ENCODE data around the gene HMG20A.
A peak's percentile ranks its signal among the peaks of the same experiment; 100 is the strongest.

HMG20A gene

GRCh38 chr15:77479015-77479414 lies 58.3 kb downstream of the HMG20A start:
- DNase-seq = no peak

- DNase-seq = no peak
Measured at GRCh38 chr15:77480859-77481633, 60.4 kb downstream of the HMG20A start.

DNA sequence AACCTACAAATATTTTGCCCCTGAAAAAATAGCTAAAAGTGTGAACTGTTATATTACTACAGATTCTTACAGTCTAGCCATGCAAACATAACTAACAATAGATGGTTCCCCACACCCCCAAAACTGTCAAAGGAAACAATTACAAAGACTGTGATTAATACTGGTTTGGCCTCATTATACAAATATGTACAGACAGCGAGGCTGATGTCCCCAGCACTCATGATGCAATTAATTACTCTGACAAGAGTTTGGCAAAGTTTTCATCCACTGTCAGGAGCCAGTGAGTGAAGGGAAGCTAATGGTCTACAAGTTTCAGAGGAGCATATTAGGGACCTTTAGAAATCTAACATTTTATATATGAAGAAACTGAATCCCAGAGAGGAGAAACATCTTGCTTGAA lies 61.0 kb downstream of the HMG20A start:
- no peak for DNase-seq

DNA sequence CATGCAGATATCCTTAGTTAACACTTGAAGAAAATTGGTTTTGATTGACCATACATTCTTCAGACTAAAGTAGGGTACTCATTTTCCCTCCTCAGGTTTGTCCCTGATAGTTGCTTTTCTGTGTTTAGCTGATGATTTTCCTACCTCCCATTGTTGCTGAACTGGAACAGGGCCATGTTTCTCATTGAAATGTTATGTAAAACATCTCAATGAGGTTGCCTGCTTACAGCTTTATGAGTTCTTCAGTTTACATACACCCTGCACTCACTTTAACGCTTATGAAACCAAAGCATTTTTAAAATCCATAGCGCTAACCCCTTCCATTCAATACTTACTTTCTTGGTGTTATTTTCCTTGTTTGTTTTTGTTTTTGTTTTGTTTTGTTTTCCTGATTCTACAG lies 61.9 kb downstream of the HMG20A start:
- DNase-seq = no peak

- DNase-seq = no peak
Measured at GRCh38 chr15:77483425-77484140, 62.9 kb downstream of the HMG20A start.

DNA sequence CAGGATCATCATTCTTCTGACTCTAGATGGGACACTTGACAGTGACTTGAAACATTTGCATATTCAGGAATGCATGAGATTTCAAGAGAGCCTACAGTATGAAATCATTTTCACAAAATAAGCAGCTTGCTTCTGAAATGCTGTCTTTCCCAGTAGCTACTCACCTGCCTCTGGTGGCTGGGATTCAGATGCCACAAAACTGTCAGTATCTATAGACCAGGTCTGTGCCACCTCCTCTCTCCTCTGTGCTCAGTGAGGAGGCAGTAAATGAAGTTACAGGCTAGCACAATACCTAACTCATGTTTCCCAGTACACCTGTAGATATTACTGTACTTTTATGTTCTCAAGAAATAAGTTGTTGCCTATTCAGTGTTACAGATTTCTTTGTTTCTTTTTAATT lies 64.3 kb downstream of the HMG20A start:
- DNase-seq = no peak

DNA sequence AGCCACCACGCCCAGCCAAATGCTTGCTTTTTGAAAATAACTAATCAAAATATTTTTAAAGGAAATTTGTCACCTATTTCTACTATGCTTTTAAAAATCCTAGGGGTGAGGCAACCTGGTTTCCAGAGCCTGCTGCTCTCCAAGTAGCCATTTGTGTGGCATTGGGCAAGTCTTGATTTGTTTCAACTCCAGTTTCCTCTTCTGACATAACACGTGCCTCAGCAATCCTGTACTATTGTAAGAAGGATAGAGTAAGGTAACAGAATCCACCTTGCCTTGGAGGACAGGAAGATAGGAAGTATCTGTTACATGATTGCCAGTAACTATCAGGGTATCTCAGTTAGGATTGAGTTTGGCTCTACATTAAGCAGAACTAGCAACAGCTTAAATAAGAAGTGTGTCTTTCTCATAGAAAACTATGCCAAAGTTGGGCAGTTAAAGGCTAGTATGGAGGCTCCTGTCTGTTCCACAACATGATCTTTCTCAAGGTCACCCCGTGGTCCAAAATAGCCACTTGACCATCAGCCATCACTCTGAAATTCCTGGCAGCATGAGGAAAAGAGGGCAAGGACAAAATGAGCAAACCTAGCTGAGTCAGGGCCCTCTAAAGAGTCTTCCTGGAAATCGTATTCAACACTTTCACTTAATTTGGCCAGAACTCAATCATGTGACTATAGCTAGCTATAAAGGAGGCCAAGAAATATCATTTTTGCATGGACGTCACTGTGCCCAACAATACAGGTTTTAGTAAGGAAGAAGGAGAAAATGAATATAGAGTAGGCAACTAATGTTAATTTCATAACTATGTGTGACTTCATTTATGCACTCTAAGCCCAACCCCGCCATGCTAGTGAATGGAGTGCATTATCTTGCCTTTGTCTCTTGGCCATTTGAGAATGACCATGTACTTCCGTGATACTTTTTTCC lies 66.1 kb downstream of the HMG20A start:
- no peak for DNase-seq

DNA sequence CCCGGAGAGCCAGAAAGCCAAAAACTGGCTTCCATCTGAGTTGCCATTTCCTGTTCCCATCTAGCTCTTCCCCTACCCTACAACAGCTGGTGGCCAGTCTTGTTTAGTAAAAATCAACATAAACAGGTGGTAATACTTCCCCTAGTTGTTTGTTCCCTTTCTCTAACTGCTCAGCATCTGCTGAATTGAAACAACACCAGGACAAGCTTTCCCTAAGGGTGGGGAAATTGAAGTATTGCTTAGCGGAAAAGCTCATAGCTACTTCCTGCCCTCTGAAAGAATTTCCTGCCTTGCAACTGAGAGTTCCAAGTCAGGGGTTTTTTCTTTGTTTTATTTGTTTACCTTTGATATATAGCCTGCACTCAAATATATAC lies 66.8 kb downstream of the HMG20A start:
- no peak for DNase-seq

DNA sequence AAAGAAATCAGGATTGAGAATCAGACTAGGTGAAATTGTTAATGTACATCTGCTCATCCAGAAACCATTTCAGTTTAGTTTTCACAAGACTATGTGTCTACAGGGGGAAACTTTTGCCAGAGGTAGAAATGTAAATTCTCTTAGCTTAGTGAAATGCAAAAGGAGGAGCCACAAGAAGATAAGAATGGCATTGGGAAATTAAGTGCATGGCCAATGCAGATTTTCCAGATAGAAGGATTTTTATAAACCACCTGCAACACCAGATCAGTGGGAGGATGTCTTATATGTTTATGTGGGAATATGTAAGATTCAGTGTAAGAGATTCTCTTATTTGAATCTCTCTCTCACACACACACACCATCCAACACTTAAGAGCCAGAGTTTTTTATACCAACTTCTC lies 67.2 kb downstream of the HMG20A start:
- no peak for DNase-seq

- DNase-seq = no peak
Measured at GRCh38 chr15:77489647-77490046, 69.0 kb downstream of the HMG20A start.

- no peak for DNase-seq
Measured at GRCh38 chr15:77493324-77493907, 72.7 kb downstream of the HMG20A start.

- DNase-seq = no peak
Measured at GRCh38 chr15:77494073-77494867, 73.6 kb downstream of the HMG20A start.

- DNase-seq = no peak
Measured at GRCh38 chr15:77494964-77495363, 74.3 kb downstream of the HMG20A start.

GRCh38 chr15:77495838-77496596 lies 75.3 kb downstream of the HMG20A start:
- DNase-seq = no peak

- DNase-seq = peak; percentile 79
Measured at GRCh38 chr15:77496715-77497109, 76.0 kb downstream of the HMG20A start.

GRCh38 chr15:77497110-77497737 lies 76.5 kb downstream of the HMG20A start:
- DNase-seq = peak; percentile 87

DNA sequence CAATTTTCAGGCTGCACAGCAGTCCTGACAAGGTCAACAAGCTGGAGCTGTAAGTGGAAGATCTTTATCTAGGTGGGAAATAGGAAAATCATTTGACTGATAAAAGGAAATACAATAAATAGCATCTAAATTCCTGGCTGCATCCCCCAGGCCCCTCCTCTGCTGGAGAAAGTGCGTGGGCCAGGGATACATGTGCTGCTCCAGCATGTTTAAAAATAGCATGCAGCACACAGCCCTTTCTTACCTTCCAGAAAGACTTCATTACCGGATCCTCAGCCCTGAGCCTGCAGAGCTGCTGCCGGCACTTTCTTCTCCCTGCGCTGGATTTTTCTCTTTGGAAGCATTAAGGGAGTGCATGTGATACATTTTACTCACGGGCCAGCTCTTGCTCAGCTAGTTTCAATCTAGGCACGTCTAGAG lies 77.3 kb downstream of the HMG20A start:
- peak; percentile 68 for DNase-seq

DNA sequence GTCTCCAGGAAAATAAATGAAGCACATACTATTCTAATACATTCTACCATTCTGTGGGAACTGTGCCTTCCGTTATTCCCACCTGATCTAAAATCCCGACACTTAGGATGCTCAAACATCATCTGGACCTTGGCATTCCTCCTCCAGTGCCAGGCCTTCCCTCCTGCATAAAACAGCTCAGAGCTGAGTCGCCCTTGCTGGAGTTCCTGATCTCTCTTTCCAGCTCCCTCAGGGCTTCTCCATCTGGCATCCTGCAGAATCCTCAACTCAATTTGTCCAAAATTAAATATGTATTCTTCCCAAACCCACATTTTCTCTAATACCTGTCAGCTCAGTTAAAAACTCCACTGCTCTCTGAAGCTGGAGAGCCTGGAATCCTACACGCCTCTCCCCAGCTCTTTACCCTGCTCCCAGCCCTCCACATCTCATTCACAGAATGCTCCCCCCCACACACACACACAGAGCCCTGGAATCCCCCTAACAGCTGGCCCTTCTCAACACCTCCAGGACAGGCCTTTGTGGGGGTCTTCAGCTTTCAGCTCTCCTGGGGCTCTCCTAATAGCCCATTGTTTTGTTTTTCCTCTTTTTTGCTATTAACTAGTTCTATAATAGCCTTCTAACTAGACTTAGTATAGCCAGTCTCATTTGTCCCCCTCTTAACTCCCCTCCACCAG lies 78.5 kb downstream of the HMG20A start:
- DNase-seq = peak; percentile 3

GRCh38 chr15:77500989-77501388 lies 80.3 kb downstream of the HMG20A start:
- DNase-seq = no peak

- no peak for DNase-seq
Measured at GRCh38 chr15:77502379-77503095, 81.8 kb downstream of the HMG20A start.
